ENCODE measurements around the gene PSMC6.

DNA sequence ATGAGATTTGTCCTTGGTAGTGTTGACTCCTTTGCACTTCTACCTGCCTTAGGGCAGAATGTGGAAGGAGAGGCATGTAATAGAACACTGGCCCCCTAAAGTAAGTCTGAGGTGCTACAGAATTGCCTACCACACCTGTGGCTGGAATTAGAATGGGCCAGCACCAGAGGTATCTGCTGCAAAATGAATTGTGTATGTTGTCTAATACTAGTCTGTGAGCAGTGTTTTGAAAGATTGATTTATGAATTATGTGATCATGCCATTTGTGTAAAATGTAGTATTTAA is 17.3 kb downstream of the PSMC6 start:
- TF ChIP-seq L3MBTL2 (conservative IDR thresholded peaks at IDR 0.05) (no peak), SP1 (IDR thresholded peaks at IDR 0.05) (no peak), NFRKB (IDR thresholded peaks at IDR 0.05) (no peak), HDGF (IDR thresholded peaks at IDR 0.05; ENCODE audit: borderline replicate concordance) (no peak), SUZ12 (IDR thresholded peaks at IDR 0.05) (no peak), TARDBP (IDR thresholded peaks at IDR 0.05) (no peak), FOXA1 (IDR thresholded peaks at IDR 0.05) (no peak), BHLHE40 (IDR thresholded peaks at IDR 0.05; ENCODE audit: borderline replicate concordance) (no peak)
